Keratinocyte (primary cell): ENCODE results near the gene SPTBN5.

ENCODE experiments used
- EZH2 ChIP-seq: IDR thresholded peaks from one replicate; pipeline ENCODE4 v1.6.1; 2012; ENCODE audit warnings: inconsistent platforms, mild to moderate bottlenecking, low read length, moderate library complexity
- TF ChIP-seq, protein P1 (sequence below), 3 experiments: IDR thresholded peaks in 1 of 3; conservative IDR thresholded peaks in 1 of 3; optimal IDR thresholded peaks in 1 of 3; 2 replicates in 2 of 3; 3 replicates in 1 of 3; pipeline versions ENCODE3 to v1.5.1; 2011; ENCODE audit warnings: low read length in 3 of 3, mild to moderate bottlenecking in 3 of 3, moderate library complexity in 2 of 3, control low read depth in 1 of 3, inconsistent platforms in 1 of 3; ENCODE audit not compliant: insufficient read depth in 2 of 3; ENCODE audit errors: extremely low read depth in 1 of 3

DNA sequence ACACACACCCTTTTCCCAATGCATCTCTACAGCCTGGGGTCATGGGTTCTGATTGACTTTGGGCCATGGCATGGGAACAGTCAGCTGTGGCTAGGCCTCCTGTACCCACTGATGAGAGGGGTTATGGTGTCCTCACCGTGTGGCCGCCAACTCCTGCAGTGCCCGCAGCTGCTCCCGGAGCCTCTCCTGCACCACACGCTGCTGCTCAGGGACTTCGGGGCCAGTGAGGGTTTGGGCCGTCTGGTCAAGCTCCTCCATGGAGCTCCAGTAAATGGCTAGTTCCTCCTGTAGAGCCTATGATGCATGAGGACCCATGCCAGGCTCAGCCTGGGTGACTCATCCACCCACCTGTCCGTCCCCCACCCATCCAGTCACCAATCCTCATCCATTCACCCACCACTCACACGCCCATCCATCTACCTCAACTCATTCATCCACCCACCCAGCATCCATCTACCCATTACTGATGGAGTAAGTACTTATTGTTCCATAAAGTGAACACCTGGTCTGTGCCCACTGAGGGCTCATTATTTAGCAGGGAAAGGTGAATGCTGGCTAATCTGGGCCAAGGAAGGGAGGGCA, 21.6 kb downstream of the SPTBN5 start:
- TF ChIP-seq, protein P1, sequence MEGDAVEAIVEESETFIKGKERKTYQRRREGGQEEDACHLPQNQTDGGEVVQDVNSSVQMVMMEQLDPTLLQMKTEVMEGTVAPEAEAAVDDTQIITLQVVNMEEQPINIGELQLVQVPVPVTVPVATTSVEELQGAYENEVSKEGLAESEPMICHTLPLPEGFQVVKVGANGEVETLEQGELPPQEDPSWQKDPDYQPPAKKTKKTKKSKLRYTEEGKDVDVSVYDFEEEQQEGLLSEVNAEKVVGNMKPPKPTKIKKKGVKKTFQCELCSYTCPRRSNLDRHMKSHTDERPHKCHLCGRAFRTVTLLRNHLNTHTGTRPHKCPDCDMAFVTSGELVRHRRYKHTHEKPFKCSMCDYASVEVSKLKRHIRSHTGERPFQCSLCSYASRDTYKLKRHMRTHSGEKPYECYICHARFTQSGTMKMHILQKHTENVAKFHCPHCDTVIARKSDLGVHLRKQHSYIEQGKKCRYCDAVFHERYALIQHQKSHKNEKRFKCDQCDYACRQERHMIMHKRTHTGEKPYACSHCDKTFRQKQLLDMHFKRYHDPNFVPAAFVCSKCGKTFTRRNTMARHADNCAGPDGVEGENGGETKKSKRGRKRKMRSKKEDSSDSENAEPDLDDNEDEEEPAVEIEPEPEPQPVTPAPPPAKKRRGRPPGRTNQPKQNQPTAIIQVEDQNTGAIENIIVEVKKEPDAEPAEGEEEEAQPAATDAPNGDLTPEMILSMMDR (optimal IDR thresholded peaks at IDR 0.05 in 1 of 3, IDR thresholded peaks at IDR 0.05 in 1 of 3, conservative IDR thresholded peaks at IDR 0.05 in 1 of 3; ENCODE audit: extremely low read depth in 1 of 3, insufficient read depth in 2 of 3, low read length in 3 of 3): no peak
- TF ChIP-seq EZH2: no peak
